ENCODE results near the gene ARIH2.

GRCh38 chr3:48957006-48957705 lies 38.5 kb downstream of the ARIH2 start:
- TF ChIP-seq CTCF (IDR thresholded peaks at IDR 0.05) (no peak), POLR2A (IDR thresholded peaks at IDR 0.05) (no peak)
